ENCODE measurements around the gene SLC37A2.

- no peak for TF ChIP-seq CTCF (IDR thresholded peaks at IDR 0.05)
- TF ChIP-seq POLR2A (IDR thresholded peaks at IDR 0.05) = no peak
Measured at GRCh38 chr11:125055107-125055715, 7.9 kb upstream of the SLC37A2 start.
